WTC11 (cell line): ENCODE measurements around the gene TRPC1. TPM values are rescaled to one million over a fixed set of nuclear protein-coding genes. Genes with fewer than 3 reads are reported as not detected.

Experiments used
- ATF2 ChIP-seq: sonication (generic); formaldehyde crosslinking; IDR thresholded peaks from 2 replicates; pipeline ENCODE4 v1.8.1; 2022; ENCODE audit warnings: low read depth, missing genetic modification reagents, borderline replicate concordance
- E2F5 ChIP-seq: sonication (generic); formaldehyde crosslinking; IDR thresholded peaks from 2 replicates; pipeline ENCODE4 v1.8.1; 2022; ENCODE audit warnings: mild to moderate bottlenecking, moderate library complexity, missing genetic modification reagents
- ELF4 ChIP-seq: sonication (generic); formaldehyde crosslinking; IDR thresholded peaks from 2 replicates; pipeline ENCODE4 v1.8.1; 2022; ENCODE audit warnings: low read depth, mild to moderate bottlenecking, moderate library complexity, missing genetic modification reagents
- FOXP4 ChIP-seq: sonication (generic); formaldehyde crosslinking; IDR thresholded peaks from 2 replicates; pipeline ENCODE4 v1.8.0; 2022; ENCODE audit warnings: mild to moderate bottlenecking, missing genetic modification reagents
- GABPB1 ChIP-seq: sonication (generic); formaldehyde crosslinking; IDR thresholded peaks from 2 replicates; pipeline ENCODE4 v1.8.1; 2023; ENCODE audit warnings: mild to moderate bottlenecking, missing genetic modification reagents
- GRHL2 ChIP-seq: fragments of 250-450 bp; sonication (Bioruptor Pico); IDR thresholded peaks from 2 replicates; pipeline ENCODE4 v1.8.0; 2022; ENCODE audit warnings: mild to moderate bottlenecking, moderate library complexity; ENCODE audit not compliant: insufficient replicate concordance, severe bottlenecking
- JAZF1 ChIP-seq: fragments of 250-450 bp; sonication (Bioruptor Pico); IDR thresholded peaks from 2 replicates; pipeline ENCODE4 v1.9.0; 2021; ENCODE audit warnings: moderate library complexity, mild to moderate bottlenecking, inconsistent platforms
- KAT7 ChIP-seq: sonication (generic); formaldehyde crosslinking; IDR thresholded peaks from 2 replicates; pipeline ENCODE4 v1.8.1; 2023; ENCODE audit warnings: missing genetic modification reagents, mild to moderate bottlenecking, borderline replicate concordance
- NFE2L1 ChIP-seq: sonication (generic); formaldehyde crosslinking; IDR thresholded peaks from 2 replicates; pipeline ENCODE4 v1.8.1; 2023; ENCODE audit warnings: missing genetic modification reagents
- NFYB ChIP-seq: sonication (generic); formaldehyde crosslinking; conservative IDR thresholded peaks from 2 replicates; pipeline ENCODE4 v1.8.0; 2022; ENCODE audit warnings: low read depth, missing genetic modification reagents
- PRDM15 ChIP-seq: sonication (generic); formaldehyde crosslinking; IDR thresholded peaks from 2 replicates; pipeline ENCODE4 v1.8.0; 2022; ENCODE audit warnings: missing genetic modification reagents
- SMAD4 ChIP-seq: sonication (generic); formaldehyde crosslinking; IDR thresholded peaks from 2 replicates; pipeline ENCODE4 v1.8.0; 2022; ENCODE audit warnings: mild to moderate bottlenecking, missing genetic modification reagents
- TEAD1 ChIP-seq: sonication (generic); formaldehyde crosslinking; IDR thresholded peaks from 2 replicates; pipeline ENCODE4 v1.8.0; 2022; ENCODE audit warnings: mild to moderate bottlenecking, missing genetic modification reagents
- ZNF263 ChIP-seq: sonication (generic); formaldehyde crosslinking; IDR thresholded peaks from 2 replicates; pipeline ENCODE4 v1.8.1; 2022; ENCODE audit warnings: low read depth, mild to moderate bottlenecking, moderate library complexity, missing genetic modification reagents
- ZNF425 ChIP-seq: fragments of 250-450 bp; sonication (Bioruptor Pico); conservative IDR thresholded peaks from 2 replicates; pipeline ENCODE4 v1.9.0; 2021; ENCODE audit warnings: mild to moderate bottlenecking
- ZNF532 ChIP-seq: fragments of 250-450 bp; sonication (Bioruptor Pico); IDR thresholded peaks from 2 replicates; pipeline ENCODE4 v1.9.0; 2021; ENCODE audit warnings: mild to moderate bottlenecking, borderline replicate concordance
- total RNA-seq: library from RNA; stranded (reverse); gene quantifications from 3 replicates; pipeline ENCODE4 v1.2.3, GENCODE V29; 2021

Gene TRPC1
- total RNA-seq, 1 experiment from 2014 or later, result 13.8 TPM

- peak; percentile 77 for TF ChIP-seq PRDM15 (CRISPR knock-in tag)
- TF ChIP-seq ZNF532, result no peak
- TF ChIP-seq SMAD4 (CRISPR knock-in tag), result 0 out of 2 replicates have a peak, but pooled peaks have one; percentile 15
- TF ChIP-seq GRHL2 (CRISPR knock-in tag), result no peak
- TF ChIP-seq JAZF1 (CRISPR knock-in tag), result no peak
- no peak for TF ChIP-seq ZNF425
- no peak for TF ChIP-seq ELF4 (CRISPR knock-in tag)
- TF ChIP-seq KAT7 (CRISPR knock-in tag), result no peak
- TF ChIP-seq TEAD1 (CRISPR knock-in tag), result peak; percentile 41; the same call in 1 of the 2 replicates
- TF ChIP-seq E2F5 (CRISPR knock-in tag), result 0 out of 2 replicates have a peak, but pooled peaks have one; percentile 56
- no peak for TF ChIP-seq NFYB (CRISPR knock-in tag)
- TF ChIP-seq GABPB1 (CRISPR knock-in tag), result peak; percentile 38; the same call in 1 of the 2 replicates
- TF ChIP-seq ZNF263 (CRISPR knock-in tag), result no peak
- TF ChIP-seq ATF2 (CRISPR knock-in tag), result no peak
- peak; percentile 26; the same call in 1 of the 2 replicates for TF ChIP-seq NFE2L1 (CRISPR knock-in tag)
- TF ChIP-seq FOXP4 (CRISPR knock-in tag), result no peak
These were observed 985 bp downstream of the TRPC1 start (continued) for GRCh38 chr3:142724682-142725356.
